NCI-H82 treated with DMSO at 0.1 percent for 48 hours (cell line): ENCODE data around the gene TRAF5.

ENCODE experiments used
- DNase-seq: peaks from one replicate; lab custom pipeline; 2025; ENCODE audit not compliant: unreplicated experiment; lab: John Stamatoyannopoulos, UW

The TRAF5 gene

GRCh38 chr1:211328084-211328694, 1.6 kb downstream of the TRAF5 start:
- DNase-seq: no peak

- no peak for DNase-seq
These were observed 2.3 kb downstream of the TRAF5 start for GRCh38 chr1:211328866-211329475.

- no peak for DNase-seq
These were observed 3.1 kb downstream of the TRAF5 start for GRCh38 chr1:211329764-211330201.

- DNase-seq: no peak
These were observed 3.8 kb downstream of the TRAF5 start for GRCh38 chr1:211330282-211330936.

- no peak for DNase-seq
These were observed 4.5 kb downstream of the TRAF5 start for GRCh38 chr1:211331011-211331709.

- no peak for DNase-seq
These were observed 5.5 kb downstream of the TRAF5 start for GRCh38 chr1:211332036-211332616.

- DNase-seq: no peak
These were observed 6.2 kb downstream of the TRAF5 start for GRCh38 chr1:211332830-211333229.

- no peak for DNase-seq
These were observed 7.3 kb downstream of the TRAF5 start for GRCh38 chr1:211333906-211334305.

GRCh38 chr1:211334986-211335385, 8.4 kb downstream of the TRAF5 start:
- no peak for DNase-seq

- no peak for DNase-seq
These were observed 9.0 kb downstream of the TRAF5 start for GRCh38 chr1:211335522-211336157.

GRCh38 chr1:211336161-211336560, 9.5 kb downstream of the TRAF5 start:
- no peak for DNase-seq

- DNase-seq: no peak
These were observed 10.1 kb downstream of the TRAF5 start for GRCh38 chr1:211336775-211337174.

- no peak for DNase-seq
These were observed 11.0 kb downstream of the TRAF5 start for GRCh38 chr1:211337430-211338223.

- DNase-seq: no peak
These were observed 11.6 kb downstream of the TRAF5 start for GRCh38 chr1:211338224-211338620.

GRCh38 chr1:211339631-211340041, 13.0 kb downstream of the TRAF5 start:
- DNase-seq: no peak

GRCh38 chr1:211340622-211341507, 14.2 kb downstream of the TRAF5 start:
- peak; percentile 19 for DNase-seq

GRCh38 chr1:211341999-211342398, 15.4 kb downstream of the TRAF5 start:
- no peak for DNase-seq

- no peak for DNase-seq
These were observed 17.0 kb downstream of the TRAF5 start for GRCh38 chr1:211343607-211344006.

GRCh38 chr1:211344152-211344618, 17.6 kb downstream of the TRAF5 start:
- DNase-seq: no peak
